Measurements from ENCODE around the gene CACNG5. TPM values are rescaled to one million over a fixed set of nuclear protein-coding genes. Genes with fewer than 3 reads are reported as not detected.

Gene CACNG5
- total RNA-seq, 4 donors from 2014 or later, result not detected

DNA sequence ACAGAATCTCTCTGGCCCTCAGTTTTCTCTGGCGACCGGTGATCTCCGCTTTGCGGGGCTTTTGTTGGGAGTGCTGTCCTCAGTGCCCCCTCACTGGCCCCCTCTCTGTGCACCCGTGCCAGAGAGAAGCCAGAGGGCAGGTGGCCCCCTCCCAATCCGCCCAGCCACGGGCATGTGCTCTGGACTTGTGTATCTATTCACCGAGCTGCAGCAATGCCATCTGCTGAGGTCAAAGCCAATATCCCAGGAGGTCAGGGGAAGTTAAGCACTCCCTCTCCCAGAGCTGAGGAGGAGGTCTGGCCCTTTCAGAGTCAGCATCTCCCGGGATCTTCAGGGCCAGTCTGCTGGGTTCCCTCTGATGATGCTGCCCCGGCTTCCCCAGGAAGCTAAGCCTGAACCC is 5.1 kb downstream of the CACNG5 start:
- peaks cover 0 to 56% (median 8%) of the 10 kb centered on the region in 4 donors for H3K27me3 ChIP-seq

DNA sequence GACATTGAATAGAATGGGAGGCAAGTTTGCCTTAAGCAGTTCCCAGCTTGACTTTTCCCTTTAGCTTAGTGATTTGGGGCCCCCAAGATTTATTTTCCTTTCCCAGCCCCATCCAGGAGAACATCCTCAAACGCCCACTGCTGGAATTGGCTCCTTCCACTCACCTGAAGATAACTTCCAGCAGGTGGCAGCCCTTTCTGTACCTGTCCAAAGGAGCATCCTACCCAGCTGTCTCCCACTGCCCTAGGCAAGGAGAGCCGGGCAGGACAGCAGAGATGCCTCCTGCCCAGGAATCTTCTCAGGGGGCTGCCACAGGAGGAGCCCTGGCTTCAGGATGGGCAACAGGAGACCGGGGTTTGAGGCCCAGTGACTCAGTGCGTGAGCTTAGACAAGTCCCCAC is 6.4 kb downstream of the CACNG5 start:
- Histone ChIP-seq H3K27me3 (peaks cover 0 to 50% (median 0%) of the 10 kb centered on the region in 4 donors), H3K4me1 (no peaks in the 10 kb centered on the region), H3K4me3 (no peak overlapping the region), H3K9me3 (no peaks in the 10 kb centered on the region), H3K27ac (replicated peaks in 1 of 4) (no peak overlapping the region), H3K36me3 (no peaks in the 10 kb centered on the region)
- 35% methylated on average over 4 of the region's 4 CpGs for WGBS
- TF ChIP-seq EP300 (IDR thresholded peaks at IDR 0.05), result no peak
- TF ChIP-seq POLR2A (IDR thresholded peaks at IDR 0.05; ENCODE audit: low read depth), result no peak
- TF ChIP-seq, protein P1, sequence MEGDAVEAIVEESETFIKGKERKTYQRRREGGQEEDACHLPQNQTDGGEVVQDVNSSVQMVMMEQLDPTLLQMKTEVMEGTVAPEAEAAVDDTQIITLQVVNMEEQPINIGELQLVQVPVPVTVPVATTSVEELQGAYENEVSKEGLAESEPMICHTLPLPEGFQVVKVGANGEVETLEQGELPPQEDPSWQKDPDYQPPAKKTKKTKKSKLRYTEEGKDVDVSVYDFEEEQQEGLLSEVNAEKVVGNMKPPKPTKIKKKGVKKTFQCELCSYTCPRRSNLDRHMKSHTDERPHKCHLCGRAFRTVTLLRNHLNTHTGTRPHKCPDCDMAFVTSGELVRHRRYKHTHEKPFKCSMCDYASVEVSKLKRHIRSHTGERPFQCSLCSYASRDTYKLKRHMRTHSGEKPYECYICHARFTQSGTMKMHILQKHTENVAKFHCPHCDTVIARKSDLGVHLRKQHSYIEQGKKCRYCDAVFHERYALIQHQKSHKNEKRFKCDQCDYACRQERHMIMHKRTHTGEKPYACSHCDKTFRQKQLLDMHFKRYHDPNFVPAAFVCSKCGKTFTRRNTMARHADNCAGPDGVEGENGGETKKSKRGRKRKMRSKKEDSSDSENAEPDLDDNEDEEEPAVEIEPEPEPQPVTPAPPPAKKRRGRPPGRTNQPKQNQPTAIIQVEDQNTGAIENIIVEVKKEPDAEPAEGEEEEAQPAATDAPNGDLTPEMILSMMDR (IDR thresholded peaks at IDR 0.05), result no peak
- TF ChIP-seq POLR2AphosphoS5 (IDR thresholded peaks at IDR 0.05), result no peak
- intact Hi-C loops (cut with DNase I), result no loop called here
- DNase-seq (ENCODE audit: extremely low spot score), result no peak

More for the DNA sequence above, 5.1 kb downstream of the CACNG5 start:
- no peaks in the 10 kb centered on the region for H3K36me3 ChIP-seq
- intact Hi-C loops (cut with DNase I), result no loop called here
- no peaks in the 10 kb centered on the region for H3K9me3 ChIP-seq
- no peak for DNase-seq (ENCODE audit: extremely low spot score)
- 71% methylated on average over 10 of the region's 10 CpGs for WGBS
- no peak overlapping the region for H3K27ac ChIP-seq (replicated peaks in 1 of 4)
- H3K4me3 ChIP-seq, result no peak overlapping the region
- TF ChIP-seq EP300 (IDR thresholded peaks at IDR 0.05), result no peak
- no peak for TF ChIP-seq POLR2AphosphoS5 (IDR thresholded peaks at IDR 0.05)
- TF ChIP-seq, protein P1 (IDR thresholded peaks at IDR 0.05), result no peak
- H3K4me1 ChIP-seq, result peaks cover 0 to 3% (median under 1%) of the 10 kb centered on the region in 4 donors

DNA sequence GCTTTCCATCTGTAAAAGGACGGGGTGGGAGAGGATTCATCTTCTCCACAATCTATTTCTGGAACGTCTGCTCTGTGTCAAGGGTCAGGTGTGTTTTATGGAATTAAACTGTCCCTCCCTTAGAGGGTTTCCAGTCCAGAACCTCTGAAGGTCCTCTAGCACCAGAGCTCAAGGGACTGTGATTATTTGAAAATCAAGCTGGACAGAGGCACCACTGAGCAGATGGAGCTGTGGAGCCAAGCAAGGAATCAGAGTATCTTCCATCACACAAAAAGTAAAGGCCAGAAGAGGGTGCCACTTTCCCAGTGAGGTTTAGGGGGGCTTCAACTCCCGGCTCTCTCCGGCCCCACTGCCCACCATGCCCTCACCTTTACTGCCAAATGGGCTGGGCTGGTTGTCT is 6.8 kb downstream of the CACNG5 start:
- H3K27ac ChIP-seq (replicated peaks in 1 of 4), result no peak overlapping the region
- peaks cover 0 to 46% (median 0%) of the 10 kb centered on the region in 4 donors for H3K27me3 ChIP-seq
- no peak for DNase-seq (ENCODE audit: extremely low spot score)
- H3K9me3 ChIP-seq, result no peaks in the 10 kb centered on the region
- no peaks in the 10 kb centered on the region for H3K4me1 ChIP-seq
- H3K36me3 ChIP-seq, result no peaks in the 10 kb centered on the region
- H3K4me3 ChIP-seq, result no peak overlapping the region
- TF ChIP-seq EP300 (IDR thresholded peaks at IDR 0.05) (no peak), POLR2A (IDR thresholded peaks at IDR 0.05; ENCODE audit: low read depth) (no peak), POLR2AphosphoS5 (IDR thresholded peaks at IDR 0.05) (no peak)
- TF ChIP-seq, protein P1 (IDR thresholded peaks at IDR 0.05), result no peak
- WGBS, result 56% methylated on average over 3 of the region's 4 CpGs
- intact Hi-C loops (cut with DNase I), result no loop called here

DNA sequence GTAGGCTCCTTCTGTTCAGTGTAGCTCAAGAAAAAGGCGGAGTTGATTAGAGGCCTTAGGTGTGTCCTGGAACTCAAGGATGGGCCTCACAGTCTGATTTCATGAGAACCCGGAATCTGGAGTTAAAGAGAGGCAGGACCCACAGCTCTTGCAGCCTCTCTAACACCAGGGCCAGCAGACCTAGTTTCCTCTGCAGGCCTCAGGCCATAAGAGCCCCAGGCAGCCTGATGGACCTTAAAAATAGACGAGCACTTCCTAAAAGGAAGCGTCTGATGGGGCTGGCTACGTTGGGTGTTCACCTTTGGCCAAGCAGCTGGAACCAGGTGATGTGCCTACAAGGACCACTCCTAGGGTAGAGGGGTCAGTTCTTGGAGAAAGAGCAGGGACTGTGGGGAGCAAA is 7.6 kb downstream of the CACNG5 start:
- Histone ChIP-seq H3K36me3 (no peaks in the 10 kb centered on the region), H3K27me3 (peaks cover 0 to 38% (median 0%) of the 10 kb centered on the region in 4 donors), H3K9me3 (no peaks in the 10 kb centered on the region), H3K4me3 (no peak overlapping the region), H3K27ac (replicated peaks in 1 of 4) (no peak overlapping the region), H3K4me1 (no peaks in the 10 kb centered on the region)
- TF ChIP-seq POLR2AphosphoS5 (IDR thresholded peaks at IDR 0.05), result no peak
- TF ChIP-seq, protein P1 (IDR thresholded peaks at IDR 0.05), result no peak
- TF ChIP-seq POLR2A (IDR thresholded peaks at IDR 0.05; ENCODE audit: low read depth), result no peak
- no peak for TF ChIP-seq EP300 (IDR thresholded peaks at IDR 0.05)
- WGBS, result 76% methylated on average over 5 of the region's 5 CpGs
- intact Hi-C loops (cut with DNase I), result no loop called here
- DNase-seq (ENCODE audit: extremely low spot score), result no peak

DNA sequence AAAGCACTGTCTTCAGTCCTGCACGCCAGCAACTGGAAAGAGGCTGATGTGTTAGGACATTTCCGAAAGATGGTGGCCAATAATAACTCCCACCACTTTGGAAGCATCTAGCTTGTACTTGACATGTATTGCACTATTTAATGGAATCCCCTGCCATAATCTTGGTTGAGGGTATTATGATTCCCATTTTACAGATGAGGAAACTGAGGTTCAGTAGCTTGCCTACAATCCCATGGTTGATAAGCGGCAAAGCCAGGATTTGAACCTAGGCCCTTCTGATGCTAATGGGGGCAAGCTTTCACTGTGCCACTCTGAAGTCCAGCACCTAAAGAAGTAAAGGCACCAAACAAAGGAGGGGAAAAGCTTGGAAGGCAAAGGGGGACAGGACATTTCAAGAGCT is 8.0 kb downstream of the CACNG5 start:
- no peak overlapping the region for H3K27ac ChIP-seq (replicated peaks in 1 of 4)
- H3K4me3 ChIP-seq, result no peak overlapping the region
- no peaks in the 10 kb centered on the region for H3K36me3 ChIP-seq
- TF ChIP-seq POLR2AphosphoS5 (IDR thresholded peaks at IDR 0.05) (no peak), POLR2A (IDR thresholded peaks at IDR 0.05; ENCODE audit: low read depth) (no peak)
- TF ChIP-seq, protein P1 (IDR thresholded peaks at IDR 0.05), result no peak
- intact Hi-C loops (cut with DNase I), result no loop called here
- no peaks in the 10 kb centered on the region for H3K9me3 ChIP-seq
- WGBS, result 98% methylated on average over 3 of the region's 3 CpGs
- peaks cover 0 to 37% (median 0%) of the 10 kb centered on the region in 4 donors for H3K27me3 ChIP-seq
- no peak for DNase-seq (ENCODE audit: extremely low spot score)
- no peaks in the 10 kb centered on the region for H3K4me1 ChIP-seq
